GM18519 (cell line): ENCODE measurements around the gene PRRC1.

Experiments
- ATAC-seq: cut with Tn5 transposase; IDR thresholded peaks from one replicate; pipeline ENCODE4 v1.9.1; 2021; ENCODE audit warnings: mild to moderate bottlenecking, moderate library complexity; ENCODE audit not compliant: unreplicated experiment, low FRiP score

The PRRC1 gene

GRCh38 chr5:127517480-127518318 lies at the start of gene PRRC1:
PRRC1 (plus strand) TSS chr5:127517640; CDS start chr5:127523480, 5,840 bp downstream.
- ATAC-seq = peak; percentile 91

- no peak for ATAC-seq
These were observed 46.2 kb upstream of the PRRC1 start for GRCh38 chr5:127471211-127471610.

GRCh38 chr5:127472700-127473099 lies 44.7 kb upstream of the PRRC1 start:
- no peak for ATAC-seq

GRCh38 chr5:127486471-127486870 lies 31.0 kb upstream of the PRRC1 start:
- ATAC-seq = no peak

GRCh38 chr5:127492854-127493738 lies 24.3 kb upstream of the PRRC1 start:
- ATAC-seq = peak; percentile 78

GRCh38 chr5:127498548-127498947 lies 18.9 kb upstream of the PRRC1 start:
- no peak for ATAC-seq

DNA sequence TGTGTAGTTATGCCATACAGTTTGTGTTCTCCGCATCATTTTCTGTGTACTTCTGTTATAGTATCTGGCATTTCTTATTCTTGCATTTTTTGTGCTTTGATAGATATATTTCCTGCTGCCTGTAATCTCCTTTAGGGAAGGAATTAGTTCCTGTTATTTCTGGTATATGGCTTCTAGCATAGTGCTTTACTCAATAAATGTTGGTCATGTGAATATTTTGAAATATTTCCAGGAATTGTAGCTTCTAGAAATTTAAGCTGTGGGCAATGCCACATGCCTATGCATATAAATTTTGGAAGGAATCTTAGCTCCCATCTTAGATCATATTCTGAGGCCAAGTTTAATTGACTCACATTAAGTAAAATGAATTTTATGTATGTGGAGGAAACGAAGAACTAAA lies 11.5 kb upstream of the PRRC1 start:
- ATAC-seq = no peak

GRCh38 chr5:127506616-127507015 lies 10.8 kb upstream of the PRRC1 start:
- ATAC-seq = no peak

GRCh38 chr5:127508644-127509373 lies 8.6 kb upstream of the PRRC1 start:
- no peak for ATAC-seq

DNA sequence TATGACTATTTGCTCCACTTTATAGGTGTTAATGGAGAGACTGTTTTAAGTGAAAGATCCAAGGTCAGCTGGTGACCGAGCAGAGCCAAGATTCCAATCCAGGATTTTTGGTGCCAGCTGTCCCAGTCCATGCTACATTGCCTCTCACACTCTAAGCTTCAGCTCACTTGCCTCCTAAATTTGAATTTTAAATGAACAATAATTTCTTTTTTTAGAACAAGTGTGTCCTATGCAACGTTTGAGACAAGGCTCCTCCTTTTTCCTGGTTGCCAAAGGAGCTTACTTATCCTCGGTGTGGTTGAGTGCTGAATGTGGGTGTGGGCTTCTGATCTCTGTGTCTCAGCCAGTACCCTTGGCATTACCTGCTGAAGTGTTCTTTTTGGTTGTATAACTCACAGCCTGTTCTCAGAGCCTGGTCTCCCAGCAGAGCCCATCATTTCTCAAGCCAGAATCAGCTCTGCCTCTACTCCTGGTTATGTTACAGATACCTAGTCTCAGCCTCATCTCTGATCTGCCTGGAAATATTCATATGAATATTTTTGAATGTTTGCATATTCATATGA lies 4.0 kb upstream of the PRRC1 start:
- ATAC-seq = no peak

- ATAC-seq = no peak
These were observed 2.6 kb upstream of the PRRC1 start for GRCh38 chr5:127514816-127515215.

- ATAC-seq = no peak
These were observed 1.6 kb upstream of the PRRC1 start for GRCh38 chr5:127515693-127516440.

- ATAC-seq = peak; percentile 12
These were observed 345 bp upstream of the PRRC1 start for GRCh38 chr5:127517110-127517479.

GRCh38 chr5:127518319-127518621 lies 830 bp downstream of the PRRC1 start:
- peak; percentile 26 for ATAC-seq

- ATAC-seq = no peak
These were observed 2.1 kb downstream of the PRRC1 start for GRCh38 chr5:127519527-127519926.

- ATAC-seq = no peak
These were observed 3.8 kb downstream of the PRRC1 start for GRCh38 chr5:127521138-127521770.

GRCh38 chr5:127525181-127525580 lies 7.7 kb downstream of the PRRC1 start:
- no peak for ATAC-seq

DNA sequence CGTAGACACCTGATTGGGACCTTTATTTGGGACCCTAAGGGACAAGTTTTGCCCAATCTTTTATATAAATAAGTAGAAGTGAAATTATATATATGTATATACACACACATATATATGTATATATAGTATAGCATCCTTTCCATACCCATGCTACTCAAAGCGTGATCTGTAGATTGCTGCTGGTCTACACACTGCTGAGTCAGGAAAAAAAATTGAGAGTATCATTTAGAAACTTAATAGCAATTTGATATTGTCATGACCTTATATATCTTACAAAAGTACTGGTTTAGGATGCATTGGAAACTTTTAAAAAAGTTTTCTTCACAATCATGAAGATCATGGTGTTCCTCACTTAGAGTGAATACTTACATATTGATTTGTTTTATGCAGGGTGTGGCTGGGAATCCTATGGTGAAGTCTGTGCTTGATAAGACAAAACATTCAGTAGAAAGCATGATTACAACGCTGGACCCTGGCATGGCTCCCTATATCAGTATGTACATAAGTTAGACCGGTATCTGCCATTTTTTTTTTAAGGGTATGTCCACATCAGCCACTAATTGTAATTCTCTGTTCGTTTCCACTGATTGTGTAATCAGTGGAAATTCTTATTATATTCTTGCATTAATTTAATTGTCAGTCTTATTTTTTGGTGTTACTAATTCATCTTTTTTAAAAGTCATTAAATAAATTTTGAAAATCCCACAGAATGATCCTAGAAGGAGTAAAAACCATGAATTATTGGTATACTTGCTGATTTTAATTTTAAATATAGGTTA lies 12.7 kb downstream of the PRRC1 start:
- ATAC-seq = no peak

- ATAC-seq = no peak
These were observed 19.2 kb downstream of the PRRC1 start for GRCh38 chr5:127536687-127537086.
